ENCODE measurements around the gene ZNF30.
"Not testable (repeated sequence)": the region's sequence is repeated elsewhere in the genome, so short reads cannot be mapped to it uniquely, and the experiment has no call there.

The ZNF30 gene

GRCh38 chr19:34985249-34986022 is 58.7 kb downstream of the ZNF30 start:
- DNase-seq (ENCODE audit: low read depth in 2 of 2), result no peak

DNA sequence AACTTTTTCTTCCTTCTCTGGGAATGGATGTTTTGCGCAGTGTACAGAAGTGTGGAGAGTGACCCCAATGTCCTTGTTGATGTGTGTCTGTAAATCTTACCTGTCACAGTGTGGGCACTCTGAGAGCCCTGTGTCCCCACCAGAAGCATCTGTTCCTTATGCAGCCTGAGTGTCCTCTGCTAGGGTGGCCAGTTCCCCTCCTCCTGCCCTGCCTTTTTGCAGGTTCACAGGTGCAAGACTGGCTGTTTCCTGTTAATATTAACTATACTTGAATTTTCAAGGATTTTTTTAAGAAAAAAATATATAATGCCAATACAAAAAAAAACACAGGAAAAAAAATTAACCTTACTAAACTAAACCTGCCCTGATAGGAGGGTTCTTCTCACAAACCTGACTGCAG is 61.4 kb downstream of the ZNF30 start:
- no peak for DNase-seq (ENCODE audit: low read depth in 2 of 2)

GRCh38 chr19:34989298-34989697 is 62.6 kb downstream of the ZNF30 start:
- no peak for DNase-seq (ENCODE audit: low read depth in 2 of 2)

DNA sequence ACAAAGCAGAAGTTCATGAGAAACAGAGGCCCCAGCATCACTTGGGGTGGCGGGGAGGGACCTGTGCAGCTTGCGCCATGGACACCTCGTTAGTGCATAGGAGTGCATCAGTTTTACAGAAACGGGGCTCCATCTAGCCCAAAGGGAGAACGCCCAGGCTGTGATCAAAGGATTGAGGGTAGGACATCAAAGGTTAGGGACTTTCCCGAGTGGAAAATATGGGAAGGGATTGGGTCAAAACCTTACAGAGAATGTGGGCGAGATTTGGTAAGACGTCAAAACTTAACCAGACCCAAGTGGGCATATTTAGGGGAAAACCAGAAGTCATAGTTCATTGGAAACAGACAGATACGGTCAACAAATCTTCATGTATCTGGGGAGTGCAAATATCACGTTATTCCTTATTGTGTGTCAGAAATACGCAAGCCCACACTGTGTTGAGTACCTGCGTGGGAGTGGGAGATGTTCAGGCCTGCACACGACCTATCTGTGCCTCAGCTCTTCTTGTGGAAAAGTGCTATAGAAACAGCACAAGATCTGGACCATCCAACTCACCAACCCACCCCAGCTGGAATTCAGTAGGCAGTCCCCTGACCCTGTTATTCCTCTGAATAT is 64.0 kb downstream of the ZNF30 start:
- DNase-seq (ENCODE audit: low read depth in 2 of 2), result peak in 1 of 2 donors; percentile 53

DNA sequence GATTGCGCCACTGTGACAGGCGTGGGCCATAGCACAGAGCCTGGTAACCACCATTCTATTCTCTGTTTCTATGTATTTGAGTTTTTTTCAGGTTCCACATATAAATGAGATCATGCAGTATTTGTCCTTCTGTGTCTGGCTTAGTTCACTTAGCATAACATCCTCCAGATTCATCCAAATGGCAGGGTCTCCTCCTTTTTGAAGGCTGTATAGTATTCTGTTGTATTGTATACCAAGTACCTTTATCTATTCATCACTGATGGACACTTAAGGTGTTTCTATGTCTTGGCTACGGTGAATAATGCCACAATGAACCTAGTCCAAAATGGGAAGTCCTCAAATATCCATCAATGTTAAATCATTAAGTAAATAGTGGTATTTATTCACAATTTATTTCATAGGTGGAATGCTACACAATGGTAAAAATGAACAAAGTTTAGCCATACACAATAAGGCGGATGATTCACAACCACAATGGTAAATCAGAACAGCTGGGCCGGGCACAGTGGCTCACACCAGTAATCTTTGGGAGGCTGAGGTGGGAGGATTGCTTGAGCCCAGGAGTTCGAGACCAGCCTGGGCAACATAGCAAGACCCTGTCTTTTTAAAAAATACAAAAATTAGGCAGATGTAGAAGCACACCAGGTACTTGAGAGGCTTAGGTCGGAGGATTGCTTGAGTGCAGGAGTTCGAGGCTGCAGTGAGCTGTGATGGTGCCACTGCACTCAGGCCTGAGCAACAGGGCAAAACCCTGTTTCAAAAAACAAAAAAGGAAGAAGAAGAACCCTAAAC is 65.0 kb downstream of the ZNF30 start:
- DNase-seq (ENCODE audit: low read depth in 2 of 2), result no peak

GRCh38 chr19:34992582-34992981 is 65.9 kb downstream of the ZNF30 start:
- DNase-seq (ENCODE audit: low read depth in 2 of 2), result not testable (repeated sequence)

GRCh38 chr19:34994286-34994642 is 67.6 kb downstream of the ZNF30 start:
- DNase-seq (ENCODE audit: low read depth in 2 of 2), result no peak

Measured in stimulated activated CD8-positive, alpha-beta memory T cell treated with anti-CD3 and anti-CD28 coated beads, Interleukin-2, amount 100 ng/mL, for 48 hours (primary cell).